ENCODE measurements around the gene SLC35F3.
A peak's percentile ranks its signal among the peaks of the same experiment; 100 is the strongest.

Gene SLC35F3

GRCh38 chr1:234327577-234328164 lies 423.2 kb downstream of the SLC35F3 start:
- DNase-seq: no peak

GRCh38 chr1:234330843-234331215 lies 426.4 kb downstream of the SLC35F3 start:
- DNase-seq: peak; percentile 69 to 75 (median 74)

- peak; percentile 77 to 88 (median 83) for DNase-seq
Measured at GRCh38 chr1:234331507-234331906, 427.0 kb downstream of the SLC35F3 start.

- DNase-seq: no peak
Measured at GRCh38 chr1:234336359-234336758, 431.9 kb downstream of the SLC35F3 start.

DNA sequence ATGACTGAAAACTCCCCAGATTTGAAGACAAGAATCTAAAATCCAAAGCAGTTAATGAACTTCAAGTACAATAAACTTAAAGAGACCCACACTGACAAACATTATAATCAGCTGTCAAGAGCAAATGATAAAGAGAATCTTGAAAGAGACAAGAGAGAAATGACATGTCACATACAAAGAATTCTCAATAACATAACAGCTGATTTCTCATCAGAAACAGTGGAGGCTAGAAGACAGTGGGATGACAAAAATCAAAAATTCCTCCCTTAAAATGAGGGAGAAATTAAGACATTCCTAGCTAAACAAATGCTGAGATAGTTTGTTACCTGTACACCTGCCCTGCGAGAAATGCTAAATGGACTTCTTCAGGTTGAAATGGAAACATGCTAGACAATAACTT lies 432.8 kb downstream of the SLC35F3 start:
- DNase-seq: no peak

DNA sequence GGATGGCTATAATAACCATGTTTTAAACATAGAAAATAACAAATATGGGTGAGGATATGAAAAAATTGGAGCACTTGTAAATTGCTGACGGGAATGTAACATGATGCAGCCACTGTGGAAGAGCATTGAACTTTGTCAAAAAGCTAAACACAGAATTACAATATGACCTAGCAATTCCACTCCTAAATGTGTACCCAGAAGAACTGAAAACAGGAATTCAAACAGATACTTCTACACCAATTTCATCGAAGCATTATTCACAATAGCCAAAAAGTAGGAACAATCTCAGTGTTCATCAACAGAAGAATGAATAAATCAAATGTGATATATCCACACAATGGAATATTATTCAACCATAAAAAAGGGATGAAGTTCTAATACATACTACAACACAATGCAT lies 436.1 kb downstream of the SLC35F3 start:
- DNase-seq: no peak

DNA sequence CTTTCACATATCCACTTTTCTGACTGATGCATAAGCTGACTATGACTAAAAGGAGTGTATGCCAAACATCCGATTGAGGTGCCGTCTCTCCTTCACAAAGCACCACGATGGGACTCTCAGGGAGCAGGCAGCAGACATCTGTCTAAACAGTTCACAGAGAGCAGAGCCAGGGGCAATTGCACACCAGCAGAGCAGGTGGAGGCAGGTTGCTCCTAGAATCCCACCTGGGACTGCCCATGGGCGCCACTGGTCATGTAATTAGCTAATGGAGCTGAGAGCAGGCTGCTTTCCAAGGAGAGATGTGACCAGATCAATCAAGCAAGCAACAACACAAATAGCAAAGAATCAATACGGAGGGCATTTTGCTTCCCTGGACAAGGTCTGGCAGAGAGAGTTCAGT lies 438.3 kb downstream of the SLC35F3 start:
- DNase-seq: no peak

DNA sequence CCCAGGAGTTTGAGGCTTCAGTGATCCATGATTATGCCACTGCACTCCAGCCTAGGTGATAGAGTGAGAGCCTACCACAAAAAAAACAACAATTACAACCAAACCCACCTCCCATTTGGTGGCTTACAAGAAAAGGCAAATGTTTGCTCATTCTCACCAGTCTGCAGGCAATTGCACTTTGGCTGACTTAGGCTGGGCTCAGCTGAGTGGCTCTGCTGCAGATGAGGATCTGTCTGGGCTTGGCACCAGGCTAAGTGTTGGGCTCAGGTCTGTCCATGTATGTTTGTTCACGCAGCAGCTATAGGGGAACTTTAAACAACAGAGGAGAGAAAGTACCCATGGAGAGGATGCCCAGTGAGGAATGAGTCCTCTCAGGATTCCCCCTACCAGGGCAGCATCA lies 440.8 kb downstream of the SLC35F3 start:
- no peak for DNase-seq

DNA sequence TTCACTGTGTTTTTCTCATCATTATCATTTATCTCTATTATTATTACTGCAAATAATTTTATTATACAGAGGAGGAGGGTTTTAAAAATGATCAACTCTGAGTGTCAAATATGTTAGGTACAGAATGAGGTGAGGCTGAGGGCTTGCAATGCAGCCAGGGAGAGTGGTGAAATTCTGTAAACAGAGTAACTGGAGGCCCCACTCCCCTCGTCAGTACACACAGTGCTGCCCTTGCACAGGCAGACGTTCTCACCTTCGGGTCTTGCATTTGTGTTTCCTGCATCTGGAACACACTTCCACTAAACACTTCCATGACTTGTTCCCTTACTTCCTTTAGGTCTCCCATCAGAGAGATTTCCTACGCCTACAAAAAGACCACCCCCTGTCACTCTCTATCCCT lies 444.5 kb downstream of the SLC35F3 start:
- DNase-seq: no peak

DNA sequence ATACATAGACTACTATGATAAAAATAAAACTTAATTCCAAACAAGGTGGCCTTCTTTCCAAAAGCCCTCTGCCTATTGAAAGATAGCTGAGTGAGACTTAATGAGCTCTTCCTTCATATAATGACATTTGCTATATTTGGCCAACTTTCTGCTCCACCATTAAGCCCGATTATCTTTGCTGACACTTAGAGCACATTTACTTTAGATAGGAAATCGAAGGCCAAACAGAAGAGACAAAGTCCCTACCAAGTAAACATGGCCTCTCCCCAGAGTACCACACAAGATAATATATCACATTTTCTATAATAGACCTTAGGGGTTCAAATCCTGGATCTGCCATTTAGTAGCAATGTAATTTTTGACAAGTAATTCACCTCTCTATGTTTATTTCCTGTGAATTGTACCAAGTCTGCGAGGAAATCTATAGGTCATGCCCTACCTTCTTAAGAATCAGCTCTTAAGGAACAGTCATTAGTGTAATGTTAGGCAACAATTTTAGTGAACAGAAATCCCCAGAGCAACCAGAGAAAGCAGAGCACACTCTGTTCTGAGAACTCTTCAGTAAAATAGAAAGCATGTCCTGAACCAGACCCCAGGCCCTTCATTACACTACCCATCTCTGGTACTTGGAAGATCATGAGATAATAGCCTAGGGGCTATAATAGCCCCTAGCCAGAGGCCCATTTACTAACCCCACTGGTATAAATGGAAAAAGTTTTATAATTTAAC lies 451.5 kb downstream of the SLC35F3 start:
- DNase-seq: no peak

- DNase-seq: peak in 2 of 3 donors; percentile 8 to 44
Measured at GRCh38 chr1:234356615-234357269, 452.3 kb downstream of the SLC35F3 start.

DNA sequence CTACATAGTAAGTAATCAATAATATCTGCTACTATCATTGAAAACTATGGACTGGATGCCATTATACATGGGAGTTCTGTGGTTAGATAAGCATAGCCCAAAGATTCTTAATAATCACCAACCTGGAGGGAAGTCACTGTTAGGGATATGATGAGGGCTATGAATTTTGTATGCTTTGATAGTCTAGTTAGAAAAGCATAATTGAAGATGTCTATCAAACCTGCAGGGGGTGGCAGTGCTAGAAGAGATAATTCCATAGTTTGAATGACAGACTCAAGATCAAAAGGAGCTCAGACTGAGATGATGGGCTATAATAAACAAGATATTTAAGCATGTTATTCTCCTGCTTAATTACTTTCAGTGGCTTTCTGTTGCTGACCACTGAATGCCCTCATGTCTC lies 453.4 kb downstream of the SLC35F3 start:
- no peak for DNase-seq

- no peak for DNase-seq
Measured at GRCh38 chr1:234361102-234361603, 456.7 kb downstream of the SLC35F3 start.

DNA sequence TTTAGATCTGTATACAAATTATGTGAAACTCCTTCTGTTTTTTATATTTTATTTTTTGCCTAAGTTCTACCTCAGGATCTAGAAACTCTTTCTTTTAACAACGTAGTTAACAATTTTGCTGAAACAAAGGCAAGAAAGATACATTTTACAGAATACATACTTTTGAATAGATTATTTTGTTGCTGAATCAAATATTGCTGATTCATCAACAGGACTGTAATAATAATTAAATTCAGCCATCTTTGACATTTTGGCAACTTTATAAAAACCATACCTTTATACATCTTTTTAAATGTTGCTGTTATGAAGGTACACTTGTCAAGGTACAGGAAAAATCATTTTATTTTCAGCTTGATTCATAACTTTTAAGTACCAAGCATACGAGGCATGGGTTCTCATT lies 458.1 kb downstream of the SLC35F3 start:
- no peak for DNase-seq

DNA sequence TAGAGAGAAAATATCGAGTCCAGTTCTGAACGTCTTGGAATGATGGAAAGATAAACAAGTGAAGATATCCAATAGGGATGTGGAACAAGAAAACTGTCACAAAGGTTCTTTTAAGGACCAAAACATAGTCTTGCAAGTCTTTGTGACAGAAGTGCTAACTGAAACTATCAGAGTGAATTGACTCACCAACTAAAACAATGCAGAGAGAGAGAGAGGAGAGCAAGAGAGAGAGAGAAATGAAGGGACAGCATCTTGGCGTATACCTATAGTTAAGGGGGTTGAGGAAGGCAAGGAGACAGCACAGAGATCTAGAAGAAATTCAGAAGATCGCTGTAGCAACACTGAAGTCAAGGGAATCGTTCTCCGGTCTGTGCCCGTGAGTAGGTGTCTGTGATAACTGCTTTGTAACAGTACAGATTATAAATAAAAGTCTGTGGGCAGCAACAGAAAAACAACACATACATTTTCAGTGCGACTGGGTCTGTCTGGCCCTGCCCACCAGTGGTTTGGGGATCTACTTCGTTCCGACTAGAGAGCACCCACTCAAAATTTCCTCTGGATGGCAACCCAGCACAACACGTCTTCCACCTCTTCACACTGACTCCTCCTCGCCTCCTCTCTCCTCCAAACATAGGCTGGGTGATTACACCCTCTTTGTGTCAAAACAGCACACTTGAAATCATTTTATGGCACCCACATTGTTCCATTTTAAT lies 464.0 kb downstream of the SLC35F3 start:
- peak; percentile 41 to 66 (median 52) for DNase-seq

DNA sequence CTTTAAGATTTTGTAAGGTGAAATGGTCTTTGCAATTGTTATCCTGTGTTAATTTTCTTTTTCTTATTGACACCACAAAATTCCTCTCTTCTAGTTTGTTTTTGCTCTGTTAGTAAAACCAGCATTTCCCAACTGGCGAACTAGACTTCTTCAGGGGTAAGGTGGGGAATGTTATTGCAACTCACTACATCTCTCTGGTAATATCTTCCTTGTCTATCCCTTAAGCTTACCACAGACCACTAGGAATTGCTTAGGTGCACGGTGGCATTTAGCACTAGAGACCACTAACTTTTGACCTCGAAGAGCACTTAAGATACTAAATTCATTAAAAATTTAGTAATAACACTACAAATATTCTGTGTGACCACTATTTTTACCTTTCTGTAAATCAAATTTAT lies 464.6 kb downstream of the SLC35F3 start:
- no peak for DNase-seq

GRCh38 chr1:234369784-234370183 lies 465.3 kb downstream of the SLC35F3 start:
- peak in 2 of 3 donors; percentile 39 to 51 for DNase-seq

GRCh38 chr1:234371414-234371813 lies 466.9 kb downstream of the SLC35F3 start:
- DNase-seq: no peak

DNA sequence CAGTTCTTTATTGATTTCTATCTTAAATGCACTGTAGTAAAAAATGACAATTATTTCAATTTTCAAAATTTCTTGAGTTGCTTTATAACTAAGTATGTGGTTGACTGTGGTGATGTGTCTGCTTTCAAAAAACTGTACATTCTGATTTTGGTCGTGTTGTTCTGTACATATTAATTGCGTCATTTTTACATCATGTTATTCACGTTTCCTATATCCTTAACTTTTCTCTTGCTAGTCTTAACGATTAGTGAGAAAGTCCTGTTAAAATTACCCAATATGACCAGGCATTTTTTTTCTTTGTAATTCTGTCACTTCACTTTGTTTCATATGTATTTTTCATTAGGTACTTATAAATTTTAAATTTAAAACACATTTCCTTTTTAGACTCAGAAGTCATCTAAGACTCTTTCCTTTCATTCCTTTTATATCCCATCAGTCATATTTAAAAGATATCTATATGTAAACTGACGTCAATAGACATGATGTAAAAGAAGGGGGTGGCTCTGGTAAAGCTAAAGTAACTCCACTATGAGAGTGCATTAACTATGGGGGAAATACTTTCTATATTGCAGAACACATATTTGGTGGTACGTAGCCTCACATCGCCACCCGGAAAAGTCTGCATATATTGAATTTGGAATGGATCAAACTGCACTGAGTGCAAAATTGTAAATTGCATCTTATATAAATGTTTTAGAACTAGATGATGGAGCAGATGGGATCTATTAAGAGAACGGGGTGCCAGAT lies 467.7 kb downstream of the SLC35F3 start:
- DNase-seq: peak; percentile 14 to 46 (median 35)

GRCh38 chr1:234373064-234373958 lies 468.8 kb downstream of the SLC35F3 start, which contains the start of gene COA6:
TSS of gene COA6 (plus strand) at chr1:234373456. CDS start at chr1:234373467, 11 bp downstream.
- peak; percentile 97 for DNase-seq

DNA sequence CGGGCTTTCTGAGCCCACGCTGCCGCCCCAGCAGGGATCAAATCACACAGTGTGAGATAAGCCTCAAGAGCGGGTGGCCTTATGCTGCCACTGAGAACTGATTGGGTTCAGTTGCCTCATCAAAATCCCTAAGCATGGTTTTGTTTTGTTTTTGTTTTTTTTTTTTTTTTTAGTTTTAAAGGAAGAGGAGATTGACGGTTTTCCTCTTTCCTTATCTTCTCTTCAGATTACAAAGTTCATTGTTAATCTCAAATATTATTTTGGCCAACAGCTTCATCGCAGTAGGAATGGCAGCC lies 469.4 kb downstream of the SLC35F3 start:
- peak in 2 of 3 donors; percentile 67 to 68 for DNase-seq
